BJ (cell line): ENCODE data around the gene UBP1. TPM values are rescaled to one million over a fixed set of nuclear protein-coding genes. Genes with fewer than 3 reads are reported as not detected.
"Not testable (repeated sequence)": the region's sequence is repeated elsewhere in the genome, so short reads cannot be mapped to it uniquely, and the experiment has no call there.

Source experiments
- CTCF ChIA-PET: fragments of 350-600 bp; formaldehyde crosslinking; extraction: SDS; loops from one replicate; lab custom pipeline; 2021; ENCODE audit warnings: antibody characterized with exemption, inconsistent platforms; lab: Yijun Ruan, JAX
- POLR2A ChIA-PET: fragments of 300-600 bp; sonication (Branson Sonifier 250); formaldehyde crosslinking; extraction: SDS; loops from one replicate; lab custom pipeline; 2021; ENCODE audit warnings: antibody characterized with exemption; lab: Charles Lee
- DNase-seq: peaks from one replicate; pipeline ENCODE4 v3.0.0-alpha.2; 2011; ENCODE audit warnings: low read depth
- H3K27me3 ChIP-seq: 2 replicates; pipeline ENCODE4 v1.6.0; 2011; ENCODE audit warnings: low read length; ENCODE audit not compliant: control insufficient read depth, insufficient read depth
- H3K36me3 ChIP-seq: 2 replicates; pipeline ENCODE4 v1.5.1; 2011; ENCODE audit warnings: low read length; ENCODE audit not compliant: control insufficient read depth, insufficient read depth
- H3K4me3 ChIP-seq: 2 replicates; pipeline ENCODE4 v1.5.1; 2011; ENCODE audit warnings: low read depth, mild to moderate bottlenecking, control low read depth, low read length
- polyA plus RNA-seq: library from polyadenylated mRNA; depleted of rRNA; stranded (reverse); fragments of >200 nt; gene quantifications from 2 replicates; pipeline ENCODE4 v1.2.3, GENCODE V29; 2011; rRNA removed
- small RNA-seq: library from RNA; depleted of rRNA; stranded (forward); fragments of <200 nt; gene quantifications from one replicate; pipeline ENCODE3, GENCODE V24; 2012; ENCODE audit warnings: low replicate concordance, low read depth; ENCODE audit not compliant: insufficient read length
- TF ChIP-seq, protein P1 (sequence below): IDR thresholded peaks from 2 replicates; pipeline ENCODE4 v1.5.1; 2011; ENCODE audit warnings: low read depth, mild to moderate bottlenecking, control low read depth, inconsistent platforms, low read length, moderate library complexity; ENCODE audit not compliant: insufficient read depth

The UBP1 gene
- polyA plus RNA-seq, 1 experiment: 62.7 TPM

DNA sequence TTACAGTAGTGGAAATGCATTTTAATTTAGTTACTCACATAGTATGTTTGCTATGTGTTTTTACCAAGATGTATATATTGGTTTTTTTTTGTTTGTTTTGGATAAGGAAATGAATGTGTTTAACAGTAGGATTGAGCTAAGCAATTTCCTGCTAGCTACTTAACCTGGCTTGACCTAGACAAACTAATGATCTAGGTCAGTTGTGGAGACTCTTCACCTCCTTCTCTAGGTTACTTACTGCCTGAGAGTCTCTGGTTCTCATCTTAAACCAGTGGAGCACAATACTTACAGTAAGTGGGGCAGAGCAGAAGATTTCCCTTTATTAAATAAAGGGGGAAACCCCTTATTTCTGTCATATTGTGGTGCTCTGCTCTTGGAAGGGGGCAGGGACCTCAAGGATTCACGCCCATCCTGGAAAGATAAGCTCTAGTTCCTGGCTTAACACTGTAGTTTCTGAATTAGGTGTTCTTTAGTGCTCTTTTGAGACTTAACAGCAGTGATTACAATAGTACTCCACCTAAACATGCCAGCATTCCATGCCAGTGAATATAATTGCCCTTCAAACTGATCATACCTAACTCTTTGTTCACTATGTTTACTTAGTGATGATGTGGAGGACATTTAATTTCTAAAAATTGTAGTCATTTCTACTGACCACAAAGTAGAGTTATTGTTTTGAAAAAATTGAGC lies 79.9 kb downstream of the UBP1 start:
- no peak for DNase-seq
- no peaks in the 10 kb centered on the region for H3K27me3 ChIP-seq
- ChIA-PET CTCF (interaction anchor here (0.6 to 2.5 kb wide), 3 partner anchors 12 to 522 kb away, joined by 5 to 20 read pairs (median 6); no protein-coding TSS in a partner anchor), POLR2A (no interaction called here)
- no peak overlapping the region for H3K4me3 ChIP-seq
- TF ChIP-seq, protein P1, sequence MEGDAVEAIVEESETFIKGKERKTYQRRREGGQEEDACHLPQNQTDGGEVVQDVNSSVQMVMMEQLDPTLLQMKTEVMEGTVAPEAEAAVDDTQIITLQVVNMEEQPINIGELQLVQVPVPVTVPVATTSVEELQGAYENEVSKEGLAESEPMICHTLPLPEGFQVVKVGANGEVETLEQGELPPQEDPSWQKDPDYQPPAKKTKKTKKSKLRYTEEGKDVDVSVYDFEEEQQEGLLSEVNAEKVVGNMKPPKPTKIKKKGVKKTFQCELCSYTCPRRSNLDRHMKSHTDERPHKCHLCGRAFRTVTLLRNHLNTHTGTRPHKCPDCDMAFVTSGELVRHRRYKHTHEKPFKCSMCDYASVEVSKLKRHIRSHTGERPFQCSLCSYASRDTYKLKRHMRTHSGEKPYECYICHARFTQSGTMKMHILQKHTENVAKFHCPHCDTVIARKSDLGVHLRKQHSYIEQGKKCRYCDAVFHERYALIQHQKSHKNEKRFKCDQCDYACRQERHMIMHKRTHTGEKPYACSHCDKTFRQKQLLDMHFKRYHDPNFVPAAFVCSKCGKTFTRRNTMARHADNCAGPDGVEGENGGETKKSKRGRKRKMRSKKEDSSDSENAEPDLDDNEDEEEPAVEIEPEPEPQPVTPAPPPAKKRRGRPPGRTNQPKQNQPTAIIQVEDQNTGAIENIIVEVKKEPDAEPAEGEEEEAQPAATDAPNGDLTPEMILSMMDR: no peak
- no peaks in the 10 kb centered on the region for H3K36me3 ChIP-seq

GRCh38 chr3:33358172-33358781 lies 81.9 kb downstream of the UBP1 start:
- ChIA-PET POLR2A (no interaction called here), CTCF (interaction anchor here (3.7 kb wide), 1 partner anchor 14 kb away, joined by 15 read pairs; no protein-coding TSS in a partner anchor)
- no peaks in the 10 kb centered on the region for H3K36me3 ChIP-seq
- TF ChIP-seq, protein P1: no peak
- DNase-seq: no peak
- no peaks in the 10 kb centered on the region for H3K27me3 ChIP-seq
- no peak overlapping the region for H3K4me3 ChIP-seq

GRCh38 chr3:33355611-33356010 lies 84.6 kb downstream of the UBP1 start:
- ChIA-PET POLR2A (no interaction called here), CTCF (interaction anchor here (0.5 to 3.7 kb wide), 3 partner anchors 13 to 200 kb away, joined by 3 to 15 read pairs (median 3); no protein-coding TSS in a partner anchor)

DNA sequence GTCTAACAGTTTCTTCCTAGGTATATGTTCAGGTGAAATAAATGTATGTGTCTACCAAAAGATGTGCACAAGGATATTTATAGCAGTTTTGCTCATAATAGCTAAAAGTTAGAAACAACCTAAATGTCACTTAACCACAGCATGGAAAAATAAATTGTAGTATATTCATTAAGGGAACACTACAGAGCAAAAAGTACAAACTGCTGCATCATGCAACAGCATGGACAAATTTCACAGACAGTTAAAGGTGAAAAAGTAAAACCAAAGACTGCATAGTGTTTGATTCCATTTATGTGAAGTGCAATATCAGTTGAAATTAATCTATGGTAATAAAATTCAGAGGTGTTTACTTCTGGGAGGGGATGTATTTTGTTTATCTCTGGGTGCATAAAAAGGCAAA lies 100.4 kb downstream of the UBP1 start:
- H3K27me3 ChIP-seq: no peaks in the 10 kb centered on the region
- ChIA-PET POLR2A (no interaction called here), CTCF (no interaction called here)
- H3K36me3 ChIP-seq: no peaks in the 10 kb centered on the region
- no peak overlapping the region for H3K4me3 ChIP-seq
- no peak for DNase-seq
- TF ChIP-seq, protein P1: no peak

More at GRCh38 chr3:33355611-33356010, 84.6 kb downstream of the UBP1 start:
- H3K4me3 ChIP-seq: no peak overlapping the region
- H3K27me3 ChIP-seq: no peaks in the 10 kb centered on the region
- no peaks in the 10 kb centered on the region for H3K36me3 ChIP-seq
- DNase-seq: no peak
- TF ChIP-seq, protein P1: no peak

DNA sequence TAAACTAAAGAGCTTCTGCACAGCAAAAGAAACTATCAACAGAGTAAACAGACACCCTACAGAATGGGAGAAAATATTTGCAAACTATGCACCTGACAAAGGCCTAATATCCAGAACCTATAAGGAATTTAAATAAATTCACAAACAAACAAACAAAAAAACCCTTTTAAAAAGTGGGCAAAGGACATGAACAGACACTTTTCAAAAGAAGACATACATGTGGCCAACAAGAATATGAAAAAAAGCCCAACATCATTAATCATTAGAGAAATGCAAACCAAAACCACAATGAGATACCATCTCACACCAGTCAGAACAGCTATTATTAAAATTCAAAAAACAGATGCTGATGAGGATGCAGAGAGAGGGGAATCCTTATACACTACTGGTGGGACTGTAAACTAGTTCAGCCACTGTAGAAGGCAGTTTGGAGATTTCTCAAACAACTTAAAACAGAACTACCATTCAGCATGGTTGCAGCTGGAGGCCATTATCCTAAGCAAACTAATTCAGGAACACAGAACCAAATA lies 101.2 kb downstream of the UBP1 start:
- H3K4me3 ChIP-seq, POLR2A ChIA-PET, H3K27me3 ChIP-seq, H3K36me3 ChIP-seq, DNase-seq: not testable (repeated sequence)
- CTCF ChIA-PET: interaction anchor here (0.9 to 1.6 kb wide), 2 partner anchors 18 to 30 kb away, joined by 3 read pairs; no protein-coding TSS in a partner anchor

Small RNA genes within 50 kb of the gene (small RNA-seq; reads per million reads assigned to genes)
- not detected for gene RNU7-110P

Other genes with a start within 250 kb of the UBP1 start
- 1.4 and 2.5 TPM in 2 replicates for gene SUSD5, start 221.6 kb downstream of the UBP1 start, polyA plus RNA-seq
- 16.5 and 19.1 TPM in 2 replicates for gene FBXL2, start 163.0 kb downstream of the UBP1 start, polyA plus RNA-seq